Loucy (cell line): ENCODE measurements around the gene PACSIN1.

Source experiments
- H2AFZ ChIP-seq: fragments of 200-600 bp; sonication (generic); 2 replicates; pipeline ENCODE4 v1.6.0; 2016; ENCODE audit warnings: antibody characterized with exemption, mild to moderate bottlenecking, low read length, moderate library complexity
- H3F3A ChIP-seq: fragments of 200-600 bp; 2 replicates; pipeline ENCODE4 v1.6.0; 2016; ENCODE audit warnings: antibody characterized with exemption, low read depth, mild to moderate bottlenecking
- H3K27me3 ChIP-seq: fragments of 200-600 bp; sonication (generic); 2 replicates; pipeline ENCODE4 v1.6.1; 2014; ENCODE audit warnings: low read length, mild to moderate bottlenecking; ENCODE audit not compliant: insufficient read depth, poor library complexity, severe bottlenecking
- H3K36me3 ChIP-seq: fragments of 200-600 bp; sonication (generic); 2 replicates; pipeline ENCODE4 v1.6.1; 2016; ENCODE audit warnings: low read length; ENCODE audit not compliant: insufficient read depth
- H3K4me1 ChIP-seq: fragments of 200-600 bp; sonication (generic); 2 replicates; pipeline ENCODE4 v1.5.1; 2014; ENCODE audit warnings: low read length, mild to moderate bottlenecking; ENCODE audit not compliant: insufficient read depth, poor library complexity, severe bottlenecking
- H3K4me2 ChIP-seq: fragments of 200-600 bp; sonication (generic); 2 replicates; pipeline ENCODE4 v1.6.0; 2014; ENCODE audit warnings: antibody characterized with exemption, low read length, low read depth, mild to moderate bottlenecking; ENCODE audit not compliant: poor library complexity, severe bottlenecking
- H3K4me3 ChIP-seq: fragments of 200-600 bp; sonication (generic); 2 replicates; pipeline ENCODE4 v1.5.1; 2014; ENCODE audit warnings: low read length, mild to moderate bottlenecking, mixed read lengths; ENCODE audit not compliant: poor library complexity, severe bottlenecking
- H3K79me2 ChIP-seq: fragments of 200-600 bp; sonication (generic); 2 replicates; pipeline ENCODE4 v1.6.1; 2014; ENCODE audit warnings: low read length; ENCODE audit not compliant: insufficient read depth
- H3K9ac ChIP-seq: fragments of 200-600 bp; sonication (generic); 2 replicates; pipeline ENCODE4 v1.6.0; 2014; ENCODE audit warnings: mild to moderate bottlenecking, low read depth, low read length, moderate library complexity; ENCODE audit not compliant: poor library complexity, severe bottlenecking
- H3K9me2 ChIP-seq: fragments of 200-600 bp; sonication (generic); replicated peaks from 2 replicates; pipeline ENCODE4 v1.6.1; 2016; ENCODE audit warnings: low read depth, low read length, mixed read lengths
- H3K9me3 ChIP-seq: fragments of 200-600 bp; sonication (generic); 2 replicates; pipeline ENCODE4 v1.6.1; 2014; ENCODE audit warnings: mild to moderate bottlenecking, antibody characterized with exemption, low read length, low read depth; ENCODE audit not compliant: insufficient read depth
- H4K20me1 ChIP-seq: fragments of 200-600 bp; sonication (generic); 2 replicates; pipeline ENCODE4 v1.6.0; 2014; ENCODE audit warnings: antibody characterized with exemption, low read length, mild to moderate bottlenecking; ENCODE audit not compliant: insufficient read depth, poor library complexity, severe bottlenecking
- CTCF ChIP-seq: fragments of 200-600 bp; sonication (generic); conservative IDR thresholded peaks from 2 replicates; pipeline ENCODE4 v1.5.1; 2014; ENCODE audit warnings: mild to moderate bottlenecking, antibody characterized with exemption, low read length
- EZH2phosphoT487 ChIP-seq: fragments of 200-600 bp; IDR thresholded peaks from 2 replicates; pipeline ENCODE4 v1.6.1; 2018; ENCODE audit warnings: antibody characterized with exemption, mild to moderate bottlenecking, moderate library complexity, borderline replicate concordance

The PACSIN1 gene

GRCh38 chr6:34569361-34569973, 103.6 kb downstream of the PACSIN1 start:
- Histone ChIP-seq H3K9me2 (no peaks in the 10 kb centered on the region), H3K4me3 (no peak overlapping the region), H4K20me1 (no peaks in the 10 kb centered on the region), H3K27me3 (no peaks in the 10 kb centered on the region), H3K36me3 (no peaks in the 10 kb centered on the region), H3F3A (no peaks in the 10 kb centered on the region), H3K4me1 (no peaks in the 10 kb centered on the region), H3K4me2 (no peak overlapping the region), H3K79me2 (no peaks in the 10 kb centered on the region), H3K9ac (no peak overlapping the region), H2AFZ (no peak overlapping the region), H3K9me3 (no peaks in the 10 kb centered on the region)
- TF ChIP-seq EZH2phosphoT487 (no peak), CTCF (no peak)

GRCh38 chr6:34570066-34570833, 104.4 kb downstream of the PACSIN1 start:
- no peaks in the 10 kb centered on the region for H3K36me3 ChIP-seq
- H3K4me1 ChIP-seq, result no peaks in the 10 kb centered on the region
- H3K4me2 ChIP-seq, result no peak overlapping the region
- TF ChIP-seq EZH2phosphoT487 (no peak), CTCF (no peak)
- H3F3A ChIP-seq, result no peaks in the 10 kb centered on the region
- H3K9me2 ChIP-seq, result no peaks in the 10 kb centered on the region
- H4K20me1 ChIP-seq, result no peaks in the 10 kb centered on the region
- H2AFZ ChIP-seq, result no peak overlapping the region
- H3K9me3 ChIP-seq, result no peaks in the 10 kb centered on the region
- H3K4me3 ChIP-seq, result no peak overlapping the region
- H3K27me3 ChIP-seq, result no peaks in the 10 kb centered on the region
- no peak overlapping the region for H3K9ac ChIP-seq
- H3K79me2 ChIP-seq, result no peaks in the 10 kb centered on the region

GRCh38 chr6:34571388-34571787, 105.5 kb downstream of the PACSIN1 start:
- no peak overlapping the region for H3K4me3 ChIP-seq

More at GRCh38 chr6:34571388-34571787, 105.5 kb downstream of the PACSIN1 start:
- H3K4me1 ChIP-seq, result no peaks in the 10 kb centered on the region
- H3K79me2 ChIP-seq, result no peaks in the 10 kb centered on the region
- no peak overlapping the region for H3K9ac ChIP-seq
- TF ChIP-seq EZH2phosphoT487 (no peak), CTCF (no peak)
- H3K9me3 ChIP-seq, result no peaks in the 10 kb centered on the region
- H3K27me3 ChIP-seq, result no peaks in the 10 kb centered on the region
- H3F3A ChIP-seq, result no peaks in the 10 kb centered on the region
- H3K36me3 ChIP-seq, result no peaks in the 10 kb centered on the region
- no peak overlapping the region for H3K4me2 ChIP-seq
- no peak overlapping the region for H2AFZ ChIP-seq
- no peaks in the 10 kb centered on the region for H3K9me2 ChIP-seq
- no peaks in the 10 kb centered on the region for H4K20me1 ChIP-seq
